ENCODE results near the gene SALL1. TPM values are rescaled to one million over a fixed set of nuclear protein-coding genes. Genes with fewer than 3 reads are reported as not detected.

Gene SALL1
- total and polyA plus RNA-seq, 4 donors = 0.06 TPM; not detected in 3

- no peak for TF ChIP-seq CTCF (IDR thresholded peaks at IDR 0.05; ENCODE audit: control extremely low read depth, extremely low read depth)
- H3K4me1 ChIP-seq (ENCODE audit: control insufficient read depth in 5 of 5, insufficient read depth in 5 of 5, low read length in 5 of 5) = no peaks in the 10 kb centered on the region
- H3K9me3 ChIP-seq (ENCODE audit: control insufficient read depth in 4 of 4, insufficient read depth in 3 of 4, low read length in 3 of 4) = peaks cover 0 to 4% (median 0%) of the 10 kb centered on the region in 4 donors
- H3K27me3 ChIP-seq (ENCODE audit: control insufficient read depth in 3 of 3, insufficient read depth in 3 of 3, low read length in 2 of 3) = peaks cover 0 to 15% (median 4%) of the 10 kb centered on the region in 3 donors
- ATAC-seq (ENCODE audit: insufficient read depth, low FRiP score) (no peak), DNase-seq (no peak)
- no peak overlapping the region for H3K9ac ChIP-seq (ENCODE audit: insufficient read depth in 1 of 2, low read length in 2 of 2)
- no peaks in the 10 kb centered on the region for H3K36me3 ChIP-seq (ENCODE audit: control insufficient read depth in 4 of 4, insufficient read depth in 4 of 4, low read length in 4 of 4)
- H3K4me3 ChIP-seq = no peak overlapping the region
- WGBS, 2 donors = 84 to 85% methylated on average over 2 of the region's 2 CpGs
- no peak overlapping the region for H3K27ac ChIP-seq (ENCODE audit: low read depth in 1 of 2, low read length in 1 of 2)
Observed at GRCh38 chr16:51106535-51106934, 44.5 kb downstream of the SALL1 start.

GRCh38 chr16:51103590-51103989 is 47.5 kb downstream of the SALL1 start:
- Histone ChIP-seq H3K4me3 (no peak overlapping the region), H3K27ac (ENCODE audit: low read depth in 1 of 2, low read length in 1 of 2) (no peak overlapping the region), H3K9me3 (ENCODE audit: control insufficient read depth in 4 of 4, insufficient read depth in 3 of 4, low read length in 3 of 4) (peaks cover 0 to 7% (median 0%) of the 10 kb centered on the region in 4 donors), H3K36me3 (ENCODE audit: control insufficient read depth in 4 of 4, insufficient read depth in 4 of 4, low read length in 4 of 4) (no peaks in the 10 kb centered on the region), H3K9ac (ENCODE audit: insufficient read depth in 1 of 2, low read length in 2 of 2) (no peak overlapping the region), H3K27me3 (ENCODE audit: control insufficient read depth in 3 of 3, insufficient read depth in 3 of 3, low read length in 2 of 3) (peaks cover 0 to 2% (median 0%) of the 10 kb centered on the region in 3 donors), H3K4me1 (ENCODE audit: control insufficient read depth in 5 of 5, insufficient read depth in 5 of 5, low read length in 5 of 5) (no peaks in the 10 kb centered on the region)
- ATAC-seq (ENCODE audit: insufficient read depth, low FRiP score) = no peak
- DNase-seq = no peak
- 77 to 82% methylated on average over 4 of the region's 4 CpGs for whole genome bisulfite sequencing, 2 donors
- TF ChIP-seq CTCF (IDR thresholded peaks at IDR 0.05; ENCODE audit: control extremely low read depth, extremely low read depth) = no peak

- H3K9ac ChIP-seq (ENCODE audit: insufficient read depth in 1 of 2, low read length in 2 of 2) = no peak overlapping the region
- WGBS, 2 donors = 70 to 82% methylated on average over 2 of the region's 2 CpGs
- H3K4me3 ChIP-seq = no peak overlapping the region
- no peaks in the 10 kb centered on the region for H3K36me3 ChIP-seq (ENCODE audit: control insufficient read depth in 4 of 4, insufficient read depth in 4 of 4, low read length in 4 of 4)
- H3K27me3 ChIP-seq (ENCODE audit: control insufficient read depth in 3 of 3, insufficient read depth in 3 of 3, low read length in 2 of 3) = peaks cover 0 to 27% (median 12%) of the 10 kb centered on the region in 3 donors
- H3K27ac ChIP-seq (ENCODE audit: low read depth in 1 of 2, low read length in 1 of 2) = no peak overlapping the region
- peaks cover 0 to 10% (median 0%) of the 10 kb centered on the region in 4 donors for H3K9me3 ChIP-seq (ENCODE audit: control insufficient read depth in 4 of 4, insufficient read depth in 3 of 4, low read length in 3 of 4)
- ATAC-seq (ENCODE audit: insufficient read depth, low FRiP score) (no peak), DNase-seq (no peak)
- no peaks in the 10 kb centered on the region for H3K4me1 ChIP-seq (ENCODE audit: control insufficient read depth in 5 of 5, insufficient read depth in 5 of 5, low read length in 5 of 5)
- no peak for TF ChIP-seq CTCF (IDR thresholded peaks at IDR 0.05; ENCODE audit: control extremely low read depth, extremely low read depth)
Observed at GRCh38 chr16:51097729-51098128, 53.3 kb downstream of the SALL1 start.

Measured in lung (tissue), 12 donors.